ENCODE measurements around the gene DLEC1. TPM values are rescaled to one million over a fixed set of nuclear protein-coding genes. Genes with fewer than 3 reads are reported as not detected.

DLEC1 gene
- total and polyA plus RNA-seq, 2 of the 4 experiments (the other 2 are of a cell fraction), result 0.03 TPM; not detected in 1

- peaks cover 24% of the 10 kb centered on the region for H3K9me1 ChIP-seq (ENCODE audit: insufficient read depth, low read length)
- no peak overlapping the region for H3K9ac ChIP-seq (ENCODE audit: low read depth, low read length)
- no peak overlapping the region for H3K4ac ChIP-seq (ENCODE audit: low read depth, low read length)
- BruUV-seq (replicated peaks), result no TSS peak
- in situ Hi-C loops (cut with MboI; ENCODE audit: low sequenced_read_pairs) (no loop called here), intact Hi-C loops (cut with micrococcal nuclease) (no loop called here), dilution Hi-C loops (cut with HindIII; ENCODE audit: low sequenced_read_pairs, unreplicated experiment) (no loop called here)
- no peaks in the 10 kb centered on the region for H3K9me3 ChIP-seq (ENCODE audit: control insufficient read depth, insufficient read depth, low read length)
- no peaks in the 10 kb centered on the region for H4K20me1 ChIP-seq (ENCODE audit: insufficient read depth, low read length)
- WGBS, 2 experiments (ENCODE audit: extremely low coverage in 2 of 2, insufficient read length in 1 of 2), result 95% methylated on average over 4 of the region's 13 CpGs; no CpG with 5 or more reads in 1 of the 2 experiments
- H2BK5ac ChIP-seq (ENCODE audit: low read depth, low read length, poor library complexity, severe bottlenecking), result no peak overlapping the region
- H2AFZ ChIP-seq (replicated peaks; ENCODE audit: low read length, poor library complexity), result no peak overlapping the region
- peaks cover 19% of the 10 kb centered on the region for H3K36me3 ChIP-seq (ENCODE audit: control insufficient read depth, insufficient read depth, low read length)
- no peak overlapping the region for H3K56ac ChIP-seq (ENCODE audit: extremely low read depth, insufficient read depth, low read length)
- H3K27ac ChIP-seq (ENCODE audit: insufficient read depth, low read length), result no peak overlapping the region
- H3K79me1 ChIP-seq (ENCODE audit: low read depth in 1 of 2, low read length in 2 of 2), result peaks cover 27 to 54% of the 10 kb centered on the region in 2 experiments
- H2AK9ac ChIP-seq (replicated peaks; ENCODE audit: low read depth, low read length, poor library complexity), result no peak overlapping the region
- H3K23ac ChIP-seq (ENCODE audit: low read depth, low read length), result no peak overlapping the region; the same call in 1 of the 2 replicates
- no peaks in the 10 kb centered on the region for H3K27me3 ChIP-seq (ENCODE audit: control insufficient read depth, insufficient read depth, low read length)
- H3K4me2 ChIP-seq (ENCODE audit: low read depth, low read length), result no peak overlapping the region
- no peak overlapping the region for H2BK120ac ChIP-seq (ENCODE audit: low read depth, low read length)
- no peak overlapping the region for H4K5ac ChIP-seq (ENCODE audit: low read depth, low read length)
- H3K4me3 ChIP-seq (ENCODE audit: insufficient read depth, low read depth, low read length), result no peak overlapping the region
- POLR2A ChIA-PET (ENCODE audit: unreplicated experiment), result interaction anchor here (0.5 kb wide), 1 partner anchor 687 kb away, joined by 5 read pairs; no protein-coding TSS in a partner anchor
- no peak overlapping the region for H4K8ac ChIP-seq (ENCODE audit: low read depth in 2 of 2, low read length in 2 of 2)
- TF ChIP-seq POLR2A (IDR thresholded peaks at IDR 0.05; ENCODE audit: low read depth, low read length), result no peak
- TF ChIP-seq RFX5 (IDR thresholded peaks at IDR 0.05; ENCODE audit: low read depth, low read length), result no peak
- TF ChIP-seq SMC3 (IDR thresholded peaks at IDR 0.05; ENCODE audit: low read depth, low read length), result no peak
- TF ChIP-seq CEBPB (IDR thresholded peaks at IDR 0.05; ENCODE audit: low read depth, low read length), result no peak
- no peak for TF ChIP-seq USF2 (IDR thresholded peaks at IDR 0.05; ENCODE audit: low read depth, low read length)
- TF ChIP-seq MXI1 (IDR thresholded peaks at IDR 0.05; ENCODE audit: borderline replicate concordance, low read depth, low read length), result no peak
- TF ChIP-seq BHLHE40 (IDR thresholded peaks at IDR 0.05; ENCODE audit: low read depth, low read length), result no peak
- no peak for TF ChIP-seq MAFK (IDR thresholded peaks at IDR 0.05; ENCODE audit: low read depth, low read length)
- TF ChIP-seq FOS (IDR thresholded peaks at IDR 0.05; ENCODE audit: low read depth, low read length), result no peak
- TF ChIP-seq RCOR1 (IDR thresholded peaks at IDR 0.05; ENCODE audit: insufficient replicate concordance, low read length), result no peak
- H4K91ac ChIP-seq (ENCODE audit: insufficient read depth, low read depth, low read length), result no peak overlapping the region
- no peak for DNase-seq
- CTCF ChIA-PET, result no interaction called here
- no peak overlapping the region; the same call in 1 of the 2 replicates for H2AK5ac ChIP-seq (ENCODE audit: low read depth, low read length)
- peaks cover 13% of the 10 kb centered on the region for H3K4me1 ChIP-seq (ENCODE audit: control insufficient read depth, insufficient read depth, low read length)
- no peak overlapping the region for H3K18ac ChIP-seq (ENCODE audit: low read depth, low read length)
- H3K14ac ChIP-seq (replicated peaks; ENCODE audit: low read depth, low read length), result no peak overlapping the region
- no peak for ATAC-seq (ENCODE audit: low read depth)
- no peak overlapping the region for H2BK20ac ChIP-seq (ENCODE audit: low read depth, low read length)
- no peak overlapping the region for H2BK15ac ChIP-seq (ENCODE audit: low read depth, low read length)
Observed at GRCh38 chr3:38140326-38141172, 101.5 kb downstream of the DLEC1 start.
